DMS153 treated with DMSO at 0.1 percent for 48 hours (cell line): Measurements from ENCODE around the gene DAZAP2.
"Not testable (repeated sequence)": the region's sequence is repeated elsewhere in the genome, so short reads cannot be mapped to it uniquely, and the experiment has no call there.

ENCODE experiments used
- DNase-seq: peaks from one replicate; lab custom pipeline; 2025; ENCODE audit not compliant: unreplicated experiment; lab: John Stamatoyannopoulos, UW

DAZAP2 gene

DNA sequence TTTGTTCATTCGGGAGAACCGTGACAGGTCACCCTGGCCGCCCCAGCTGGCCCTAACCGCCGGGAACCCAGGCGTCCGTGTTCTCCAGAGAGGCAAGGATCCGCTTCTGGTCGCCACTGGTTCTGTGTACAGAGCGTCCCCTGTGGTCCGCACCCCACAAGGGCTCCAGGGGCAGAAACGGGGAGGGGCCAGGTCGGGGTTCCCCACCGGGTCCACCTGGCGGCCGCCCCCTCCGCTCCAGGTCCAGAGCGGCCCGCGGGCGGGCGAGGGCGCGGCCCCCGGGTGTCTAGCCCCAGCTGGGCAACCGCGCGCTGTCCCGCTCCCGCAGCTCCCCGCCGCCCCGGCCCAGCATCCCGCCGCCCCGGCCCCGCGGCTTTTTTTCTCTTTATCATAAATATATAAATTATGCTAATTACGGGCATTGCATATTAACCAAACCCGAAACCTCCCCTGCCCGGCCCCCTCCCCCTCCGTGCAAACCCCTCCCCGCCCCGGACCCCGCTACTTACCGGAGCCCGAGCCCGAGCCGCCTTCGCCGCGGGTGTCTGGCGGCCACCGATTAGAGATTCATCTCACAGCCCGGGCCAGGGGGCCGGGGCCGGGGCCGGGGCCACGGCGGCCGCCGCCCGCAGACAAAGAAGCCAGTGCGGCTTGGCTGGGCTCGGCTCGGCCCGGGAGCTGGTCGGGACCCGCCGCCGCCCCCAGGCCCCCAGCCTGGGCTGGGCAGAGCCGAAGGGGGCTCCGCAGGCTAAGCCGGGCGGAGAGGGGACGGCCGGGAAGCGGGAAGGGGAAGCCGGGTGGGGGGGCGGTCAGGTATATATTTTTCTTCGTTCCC is 21.3 kb upstream of the DAZAP2 start:
- no peak for DNase-seq

DNA sequence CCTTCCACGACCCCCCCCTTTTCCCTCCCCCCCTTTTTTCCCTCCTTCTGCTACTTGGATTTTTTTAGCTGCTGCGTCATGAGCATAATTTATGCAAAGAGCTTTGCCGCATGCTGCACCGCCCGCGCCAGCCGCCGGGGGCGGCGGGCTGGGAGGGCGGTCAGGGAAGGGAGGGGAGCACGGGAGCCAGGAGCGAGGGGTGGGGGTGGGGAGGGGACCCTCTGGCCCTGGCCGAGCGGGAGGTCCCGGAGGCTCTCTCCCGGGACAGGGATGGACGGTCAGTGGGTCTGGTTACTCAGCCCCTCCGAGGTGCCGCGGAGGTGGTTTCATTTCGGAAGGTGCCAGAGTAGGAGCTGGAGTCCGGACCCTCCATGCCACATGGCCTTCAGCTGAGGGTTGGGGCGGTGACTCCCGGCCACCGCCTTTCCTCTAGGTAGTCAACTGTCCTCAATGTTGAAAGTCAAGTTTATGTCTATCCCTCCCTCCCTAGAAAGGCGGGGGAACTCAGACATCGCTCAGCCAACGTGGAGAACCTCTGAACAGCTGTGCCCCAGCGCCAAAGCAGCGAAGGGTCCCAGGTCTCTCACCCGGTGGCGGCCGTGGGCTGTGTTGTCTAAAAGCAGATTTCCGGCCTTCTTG is 20.5 kb upstream of the DAZAP2 start, which contains the start of gene POU6F1:
TSS of gene POU6F1 (minus strand) at position 95 of the 639 bp plus-strand sequence. CDS start 11,226 bp downstream, outside the sequence.
- DNase-seq = no peak

DNA sequence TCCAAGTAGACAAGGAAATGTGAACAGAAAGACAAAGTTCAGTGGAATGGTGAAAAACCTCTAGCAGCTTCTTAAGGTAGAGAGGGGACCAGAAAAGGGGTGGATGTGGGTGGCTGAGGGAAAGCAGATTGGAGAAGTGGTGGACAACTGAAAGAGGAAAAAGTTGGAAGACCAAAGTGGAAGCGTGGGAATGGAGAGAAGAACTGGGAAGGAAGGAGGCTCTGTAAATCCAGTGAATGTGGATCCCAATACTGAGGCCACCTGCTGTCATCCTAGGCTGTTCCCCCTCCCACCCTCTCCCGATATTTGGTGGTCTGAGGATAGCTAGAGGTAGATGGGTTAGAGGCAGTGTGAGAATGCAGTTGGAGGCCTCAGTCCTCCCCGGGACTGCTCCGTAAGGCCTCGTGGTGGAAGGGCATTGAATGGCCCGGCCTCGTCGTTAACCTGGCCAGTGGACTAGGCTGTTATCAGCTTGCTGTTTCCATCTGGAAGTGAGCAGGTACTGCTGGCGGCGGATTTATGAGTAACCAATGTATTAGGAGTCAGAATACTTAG is 19.9 kb upstream of the DAZAP2 start:
- no peak for DNase-seq

DNA sequence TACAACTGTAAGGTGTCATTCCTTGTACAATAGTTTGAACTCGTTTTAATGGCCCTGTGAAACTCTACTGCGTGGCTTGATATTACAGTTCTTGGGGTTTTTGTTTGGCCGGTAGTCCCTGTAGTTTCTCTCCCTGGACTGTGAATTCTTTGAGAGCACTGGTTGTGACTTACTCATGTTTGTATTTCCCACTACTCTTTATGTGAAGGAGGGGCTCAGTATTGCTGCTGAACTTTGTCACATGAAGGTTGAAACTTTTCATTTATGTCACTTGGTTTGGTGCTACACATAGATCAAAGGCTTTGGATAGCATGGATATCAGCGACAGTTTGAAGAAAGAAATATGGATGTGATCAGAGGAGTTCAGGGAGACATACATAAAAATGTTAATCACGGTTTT is 19.3 kb upstream of the DAZAP2 start:
- no peak for DNase-seq

- DNase-seq = not testable (repeated sequence)
Observed at GRCh38 chr12:51219857-51220256, 18.8 kb upstream of the DAZAP2 start.

DNA sequence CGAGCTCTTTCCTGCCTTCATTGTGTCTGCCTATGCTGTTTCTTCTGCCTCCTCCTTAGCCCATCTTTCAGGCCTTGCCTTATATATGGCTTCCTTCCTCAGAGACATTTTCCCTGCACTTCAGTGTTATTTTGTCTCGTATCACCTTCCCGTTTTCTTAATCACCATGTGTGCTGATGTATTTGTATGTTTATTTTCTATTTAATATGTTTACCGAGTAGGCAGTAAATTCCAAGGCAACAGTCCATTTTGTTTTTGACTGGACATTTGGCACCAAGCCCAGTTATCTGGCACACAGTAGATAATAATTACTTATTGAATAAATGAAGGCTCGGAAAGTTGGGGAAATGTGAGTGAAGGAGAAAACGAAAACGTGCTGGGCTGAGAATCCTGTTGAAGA is 16.2 kb upstream of the DAZAP2 start:
- no peak for DNase-seq

- no peak for DNase-seq
Observed at GRCh38 chr12:51224625-51225024, 14.0 kb upstream of the DAZAP2 start.

GRCh38 chr12:51225234-51225633 is 13.4 kb upstream of the DAZAP2 start:
- DNase-seq = no peak

GRCh38 chr12:51225771-51226170 is 12.9 kb upstream of the DAZAP2 start:
- DNase-seq = no peak

GRCh38 chr12:51227112-51227511 is 11.5 kb upstream of the DAZAP2 start:
- not testable (repeated sequence) for DNase-seq

- DNase-seq = no peak
Observed at GRCh38 chr12:51227962-51228361, 10.7 kb upstream of the DAZAP2 start.

DNA sequence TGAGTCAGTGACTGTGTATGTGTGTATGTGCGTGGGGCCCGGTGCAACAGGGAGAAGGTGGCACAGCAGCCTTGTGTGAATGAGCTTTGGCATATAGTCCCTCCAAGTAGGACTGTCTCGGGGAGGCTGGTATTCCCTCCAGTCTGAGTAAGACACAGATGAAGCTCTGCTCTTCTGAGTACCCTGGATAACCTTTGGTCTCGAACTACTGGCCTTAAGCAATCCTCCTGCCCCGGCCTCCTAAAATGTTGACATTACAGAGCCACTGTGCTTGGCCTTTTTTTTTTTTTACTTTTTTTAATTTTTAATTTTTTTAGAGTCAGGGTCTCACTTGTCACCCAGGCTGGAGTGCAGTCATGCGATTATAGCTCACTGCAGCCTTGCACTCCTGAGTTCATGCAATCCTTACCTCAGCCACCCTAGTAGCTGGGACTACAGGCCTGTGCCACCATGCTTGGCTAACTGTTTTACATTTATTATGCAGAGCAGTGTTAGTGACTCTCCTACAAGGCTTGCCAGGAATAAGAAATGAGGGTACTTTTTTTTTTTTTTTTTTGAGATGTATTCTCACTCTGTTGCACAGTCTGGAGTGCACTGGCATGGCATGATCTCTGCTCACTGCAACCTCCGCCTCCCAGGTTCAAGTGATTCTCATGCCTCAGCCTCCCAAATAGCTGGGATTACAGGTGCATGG is 9.4 kb upstream of the DAZAP2 start:
- no peak for DNase-seq

- DNase-seq = no peak
Observed at GRCh38 chr12:51232642-51233041, 6.0 kb upstream of the DAZAP2 start.

GRCh38 chr12:51234530-51234929 is 4.1 kb upstream of the DAZAP2 start:
- no peak for DNase-seq

DNA sequence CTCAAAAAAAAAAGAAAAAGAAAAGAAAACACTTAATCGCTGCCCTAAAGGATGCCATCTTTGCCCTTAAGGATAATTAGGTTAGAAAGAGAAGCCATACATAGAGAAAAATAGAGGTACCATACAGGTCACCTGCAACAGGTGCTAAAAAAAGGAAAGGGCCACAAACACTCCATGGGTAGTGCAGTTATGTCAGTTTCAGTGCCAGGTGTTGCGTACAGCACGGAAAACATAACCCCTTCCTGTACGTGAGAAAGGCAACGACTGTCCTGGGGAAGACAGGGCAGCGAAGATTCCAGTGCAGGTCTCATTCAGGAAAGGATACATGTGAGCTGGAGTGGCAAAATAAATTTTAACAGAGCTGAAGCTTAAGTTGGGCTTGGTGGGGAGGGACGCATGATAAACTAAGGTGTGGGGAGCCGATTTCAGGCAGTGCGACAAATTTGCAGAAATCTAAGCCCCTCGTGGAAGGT is 553 bp upstream of the DAZAP2 start:
- DNase-seq = no peak

- no peak for DNase-seq
Observed at GRCh38 chr12:51240971-51241370, 2.3 kb downstream of the DAZAP2 start.

GRCh38 chr12:51242120-51242519 is 3.5 kb downstream of the DAZAP2 start:
- no peak for DNase-seq

- DNase-seq = no peak
Observed at GRCh38 chr12:51242876-51243275, 4.2 kb downstream of the DAZAP2 start.

DNA sequence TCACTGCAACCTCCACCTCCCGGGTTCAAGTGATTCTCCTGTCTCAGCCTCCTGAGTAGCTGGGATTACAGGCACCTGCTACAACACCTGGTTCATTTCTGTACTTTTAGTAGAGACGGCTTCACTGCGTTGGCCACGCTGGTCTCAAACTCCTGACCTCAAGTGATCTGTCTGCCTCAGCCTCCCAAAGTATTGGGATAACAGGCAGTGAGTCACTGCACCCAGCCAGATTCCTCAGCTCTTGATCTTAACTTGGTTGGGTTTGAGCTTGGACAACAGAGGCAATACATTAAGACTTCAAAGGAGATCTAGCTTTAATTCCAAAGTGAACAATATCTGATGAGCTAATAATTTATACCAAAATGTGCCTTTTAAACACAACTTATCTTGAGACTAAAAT is 5.6 kb downstream of the DAZAP2 start:
- DNase-seq = no peak

DNA sequence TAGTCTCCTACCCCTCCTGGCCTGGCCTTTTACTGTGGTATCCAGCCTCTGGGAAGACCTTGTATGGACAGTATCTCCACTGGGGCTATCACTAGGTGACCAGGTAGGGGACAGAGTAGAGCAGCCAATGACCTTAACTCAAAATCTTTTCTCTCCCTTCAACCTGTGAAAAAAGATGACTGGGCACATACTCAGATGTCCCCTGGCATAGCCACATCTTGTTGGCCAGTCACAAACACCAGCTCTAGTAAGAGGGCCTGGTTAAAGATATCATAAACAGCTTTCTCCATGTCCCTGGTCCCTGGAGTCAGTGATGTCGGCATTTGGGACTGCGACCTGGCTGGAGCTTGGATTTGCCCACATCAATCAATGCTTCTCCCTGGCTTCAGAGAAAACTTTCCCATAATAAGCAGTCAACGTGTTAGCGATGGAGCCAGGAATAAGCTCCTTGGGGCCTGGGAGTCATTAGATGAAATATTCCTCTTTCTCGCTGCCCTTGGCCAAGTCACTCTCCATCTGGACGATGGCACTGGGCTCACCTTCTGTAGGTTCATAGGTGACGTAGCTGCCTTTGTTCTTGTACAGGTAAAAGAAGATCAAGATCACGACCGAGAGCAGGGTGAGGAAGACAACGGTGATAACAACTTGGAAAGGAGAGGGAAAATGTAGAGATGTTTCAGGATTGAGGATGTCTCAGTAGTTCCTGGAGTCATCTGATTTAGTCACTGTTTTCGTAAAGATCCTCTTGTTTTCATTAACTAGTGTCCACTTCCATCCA is 7.0 kb downstream of the DAZAP2 start:
- no peak for DNase-seq
